Choroid plexus epithelial cell (primary cell): ENCODE results near the gene MAN2A2.
"Not testable (repeated sequence)": the region's sequence is repeated elsewhere in the genome, so short reads cannot be mapped to it uniquely, and the experiment has no call there.

Source experiments
- DNase-seq: peaks from one replicate; pipeline ENCODE4 v3.0.0-alpha.2; 2010; ENCODE audit warnings: low read depth
- H3K4me3 ChIP-seq: 2 replicates; pipeline ENCODE4 v1.5.1; 2011; ENCODE audit warnings: low read depth, mild to moderate bottlenecking, control low read depth, low read length, moderate library complexity
- TF ChIP-seq, protein P1 (sequence below): conservative IDR thresholded peaks from 2 replicates; pipeline ENCODE4 v1.5.1; 2011; ENCODE audit warnings: low read depth, mild to moderate bottlenecking, control low read depth, inconsistent platforms, low read length, moderate library complexity

MAN2A2 gene

DNA sequence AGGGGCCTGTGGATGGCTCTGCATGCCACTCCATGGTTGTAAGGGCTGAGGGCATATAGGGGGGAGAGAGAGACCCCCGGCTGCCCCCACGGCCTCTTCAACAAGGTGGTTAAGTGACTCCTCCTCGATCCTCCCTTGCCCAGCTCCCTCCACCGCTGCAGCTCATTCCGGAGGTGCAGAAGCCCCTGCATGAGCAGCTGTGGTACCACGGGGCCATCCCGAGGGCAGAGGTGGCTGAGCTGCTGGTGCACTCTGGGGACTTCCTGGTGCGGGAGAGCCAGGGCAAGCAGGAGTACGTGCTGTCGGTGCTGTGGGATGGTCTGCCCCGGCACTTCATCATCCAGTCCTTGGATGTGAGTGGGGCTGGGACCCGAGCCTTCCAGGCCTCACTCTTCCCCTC is 12.3 kb upstream of the MAN2A2 start:
- DNase-seq, result no peak
- TF ChIP-seq, protein P1, sequence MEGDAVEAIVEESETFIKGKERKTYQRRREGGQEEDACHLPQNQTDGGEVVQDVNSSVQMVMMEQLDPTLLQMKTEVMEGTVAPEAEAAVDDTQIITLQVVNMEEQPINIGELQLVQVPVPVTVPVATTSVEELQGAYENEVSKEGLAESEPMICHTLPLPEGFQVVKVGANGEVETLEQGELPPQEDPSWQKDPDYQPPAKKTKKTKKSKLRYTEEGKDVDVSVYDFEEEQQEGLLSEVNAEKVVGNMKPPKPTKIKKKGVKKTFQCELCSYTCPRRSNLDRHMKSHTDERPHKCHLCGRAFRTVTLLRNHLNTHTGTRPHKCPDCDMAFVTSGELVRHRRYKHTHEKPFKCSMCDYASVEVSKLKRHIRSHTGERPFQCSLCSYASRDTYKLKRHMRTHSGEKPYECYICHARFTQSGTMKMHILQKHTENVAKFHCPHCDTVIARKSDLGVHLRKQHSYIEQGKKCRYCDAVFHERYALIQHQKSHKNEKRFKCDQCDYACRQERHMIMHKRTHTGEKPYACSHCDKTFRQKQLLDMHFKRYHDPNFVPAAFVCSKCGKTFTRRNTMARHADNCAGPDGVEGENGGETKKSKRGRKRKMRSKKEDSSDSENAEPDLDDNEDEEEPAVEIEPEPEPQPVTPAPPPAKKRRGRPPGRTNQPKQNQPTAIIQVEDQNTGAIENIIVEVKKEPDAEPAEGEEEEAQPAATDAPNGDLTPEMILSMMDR, result no peak
- no peak overlapping the region for H3K4me3 ChIP-seq

DNA sequence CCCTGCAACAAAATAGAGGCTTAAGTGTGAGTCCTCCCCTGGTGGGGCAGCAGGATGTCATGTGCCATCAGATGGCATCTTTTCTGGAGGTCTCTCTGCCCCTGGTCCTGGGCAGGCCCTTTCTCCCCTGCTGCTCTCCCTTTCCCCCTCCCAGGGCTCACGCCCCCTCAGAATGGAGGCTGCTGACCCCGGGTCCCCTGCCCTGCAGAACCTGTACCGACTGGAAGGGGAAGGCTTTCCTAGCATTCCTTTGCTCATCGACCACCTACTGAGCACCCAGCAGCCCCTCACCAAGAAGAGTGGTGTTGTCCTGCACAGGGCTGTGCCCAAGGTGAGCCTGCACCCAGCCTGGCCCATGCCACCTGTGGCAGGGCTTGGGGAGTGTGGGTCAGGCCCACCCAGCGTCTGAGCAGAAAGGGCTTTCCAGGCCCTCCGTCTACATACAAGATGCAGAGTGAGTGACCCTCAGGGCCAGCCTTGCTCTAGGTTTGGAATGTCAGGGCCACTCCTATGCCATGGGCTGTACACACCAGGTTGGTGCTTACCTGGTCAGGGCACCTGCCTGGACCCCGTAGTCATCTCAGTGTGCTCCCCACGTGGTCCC is 11.7 kb upstream of the MAN2A2 start:
- DNase-seq, result no peak
- H3K4me3 ChIP-seq, result no peak overlapping the region
- TF ChIP-seq, protein P1, result no peak

DNA sequence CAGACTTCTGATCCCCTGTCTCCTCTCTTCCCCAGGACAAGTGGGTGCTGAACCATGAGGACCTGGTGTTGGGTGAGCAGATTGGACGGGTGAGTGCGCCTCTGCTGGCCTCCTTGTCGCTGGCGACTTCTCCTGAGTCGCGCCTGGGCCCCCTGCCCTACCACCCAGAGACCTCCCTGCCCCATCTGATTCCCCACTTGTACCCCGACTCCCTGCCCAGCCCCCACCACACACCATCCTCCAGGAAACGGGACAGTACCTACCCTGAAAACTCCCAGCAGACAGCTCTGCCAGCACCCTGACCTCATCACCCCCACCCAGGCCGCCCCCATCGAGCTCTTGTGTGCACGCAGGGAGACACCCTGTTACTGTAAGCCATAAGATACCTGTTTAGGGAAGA is 11.1 kb upstream of the MAN2A2 start:
- no peak overlapping the region for H3K4me3 ChIP-seq
- no peak for DNase-seq
- TF ChIP-seq, protein P1, result no peak

DNA sequence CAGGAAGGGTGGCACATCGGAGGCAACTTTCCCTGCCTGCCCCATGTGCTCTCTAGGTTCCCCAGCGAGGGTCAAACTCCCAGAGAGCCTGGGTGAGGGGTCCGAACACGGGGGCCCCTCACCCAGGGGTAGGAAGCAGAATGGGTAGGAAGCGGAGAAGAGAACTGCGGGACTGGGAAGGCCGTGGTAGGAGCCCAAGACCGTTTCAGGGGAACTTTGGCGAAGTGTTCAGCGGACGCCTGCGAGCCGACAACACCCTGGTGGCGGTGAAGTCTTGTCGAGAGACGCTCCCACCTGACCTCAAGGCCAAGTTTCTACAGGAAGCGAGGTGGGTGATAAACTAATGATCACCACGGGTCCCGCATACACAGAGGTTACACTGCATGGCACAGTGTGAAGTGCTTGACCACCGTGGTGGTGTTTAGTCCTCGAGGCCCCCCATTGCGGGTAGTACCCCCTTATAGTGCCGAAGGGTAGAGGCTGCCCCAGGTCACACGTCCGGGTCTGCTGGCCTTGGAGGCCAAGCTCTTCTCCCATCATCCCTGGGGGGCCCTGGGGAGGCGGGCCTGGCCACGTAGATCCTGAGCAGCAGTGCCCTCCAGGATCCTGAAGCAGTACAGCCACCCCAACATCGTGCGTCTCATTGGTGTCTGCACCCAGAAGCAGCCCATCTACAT is 10.5 kb upstream of the MAN2A2 start:
- DNase-seq, result no peak
- H3K4me3 ChIP-seq, result no peak overlapping the region
- TF ChIP-seq, protein P1, result no peak

DNA sequence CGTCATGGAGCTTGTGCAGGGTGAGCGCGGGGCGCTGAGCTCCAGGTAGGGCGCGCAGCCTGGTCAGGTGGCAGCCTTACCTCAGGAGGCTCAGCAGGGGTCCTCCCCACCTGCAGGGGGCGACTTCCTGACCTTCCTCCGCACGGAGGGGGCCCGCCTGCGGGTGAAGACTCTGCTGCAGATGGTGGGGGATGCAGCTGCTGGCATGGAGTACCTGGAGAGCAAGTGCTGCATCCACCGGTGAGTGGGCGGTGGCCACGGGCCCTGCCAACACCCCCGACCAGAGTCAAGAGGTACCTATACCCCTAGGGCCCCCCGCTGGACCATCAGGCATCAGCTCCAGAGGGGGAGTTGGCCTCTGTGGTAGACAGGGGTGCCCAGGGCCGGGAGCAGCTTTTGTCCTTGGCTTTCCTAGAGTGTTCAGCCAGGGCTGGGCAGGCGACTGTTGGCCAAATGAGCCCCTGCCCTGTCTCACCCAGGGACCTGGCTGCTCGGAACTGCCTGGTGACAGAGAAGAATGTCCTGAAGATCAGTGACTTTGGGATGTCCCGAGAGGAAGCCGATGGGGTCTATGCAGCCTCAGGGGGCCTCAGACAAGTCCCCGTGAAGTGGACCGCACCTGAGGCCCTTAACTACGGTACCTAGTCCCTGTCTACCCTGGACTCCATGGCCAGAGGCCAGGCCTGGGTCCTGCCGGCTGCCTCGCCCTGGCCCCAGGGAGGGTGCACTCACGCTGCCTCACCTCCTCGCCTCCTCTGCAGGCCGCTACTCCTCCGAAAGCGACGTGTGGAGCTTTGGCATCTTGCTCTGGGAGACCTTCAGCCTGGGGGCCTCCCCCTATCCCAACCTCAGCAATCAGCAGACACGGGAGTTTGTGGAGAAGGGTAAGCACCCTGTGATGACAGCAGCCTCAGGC is 9.7 kb upstream of the MAN2A2 start:
- no peak for DNase-seq
- no peak overlapping the region for H3K4me3 ChIP-seq
- TF ChIP-seq, protein P1, result no peak

DNA sequence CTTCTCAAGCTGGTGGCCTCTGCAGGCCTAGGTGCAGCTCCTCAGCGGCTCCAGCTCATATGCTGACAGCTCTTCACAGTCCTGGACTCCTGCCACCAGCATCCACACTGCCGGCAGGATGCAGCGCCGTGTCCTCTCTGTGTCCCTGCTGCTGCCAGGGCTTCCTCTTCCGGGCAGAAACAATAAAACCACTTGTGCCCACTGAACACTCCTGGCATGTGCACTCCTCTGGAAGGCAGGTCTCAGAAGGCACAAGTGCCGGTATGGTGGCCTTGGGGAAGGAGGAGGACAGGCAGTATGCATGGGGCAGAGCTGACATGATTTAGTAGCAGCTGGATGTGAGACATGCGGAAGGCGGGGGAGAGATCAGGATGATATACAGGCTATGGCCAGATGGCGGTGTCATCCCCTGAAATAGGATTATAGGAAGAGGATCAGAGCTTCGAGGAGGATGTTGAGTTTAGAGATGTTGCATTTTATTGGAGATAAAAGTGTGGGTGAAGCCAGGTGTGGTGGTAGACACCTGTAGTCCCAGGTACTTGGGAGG is 7.5 kb upstream of the MAN2A2 start:
- no peak overlapping the region for H3K4me3 ChIP-seq
- TF ChIP-seq, protein P1, result peak; percentile 34
- DNase-seq, result peak; percentile 34

DNA sequence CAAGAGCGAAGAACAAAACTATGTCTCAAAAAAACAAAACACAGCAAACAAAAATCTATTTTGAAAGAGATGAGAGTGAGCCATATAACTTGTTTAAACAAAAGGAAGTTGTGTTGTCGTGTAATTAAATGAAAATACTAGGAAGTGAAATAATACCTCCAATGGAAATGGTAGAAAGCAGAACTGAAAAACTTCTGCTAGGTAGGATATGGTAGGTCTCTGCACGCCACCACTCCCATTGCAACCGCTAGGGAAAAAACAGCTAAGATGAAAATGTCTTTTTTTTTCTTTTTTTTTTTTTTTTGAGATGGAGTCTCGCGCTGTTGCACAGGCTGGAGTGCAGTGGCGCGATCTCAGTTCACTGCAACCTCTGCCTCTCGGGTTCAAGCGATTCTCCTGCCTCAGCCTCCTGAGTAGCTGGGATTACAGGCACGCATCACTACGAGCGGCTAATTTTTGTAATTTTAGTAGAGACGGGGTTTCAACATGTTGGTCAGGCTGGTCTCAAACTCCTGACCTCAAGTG is 5.9 kb upstream of the MAN2A2 start:
- H3K4me3 ChIP-seq, DNase-seq: not testable (repeated sequence)
